CD4-positive, alpha-beta T cell treated with Interleukin-21 for 1 hour (primary cell): ENCODE measurements around the gene FTHL17.
A peak's percentile ranks its signal among the peaks of the same experiment; 100 is the strongest.

Experiments
- DNase-seq: peaks from one replicate; pipeline ENCODE4 v3.0.0-alpha.2; 2020

Gene FTHL17

GRCh38 chrX:31071725-31072124 lies at the start of gene FTHL17:
FTHL17 (minus strand) TSS chrX:31072041; CDS start chrX:31071953, 88 bp downstream.
- DNase-seq = no peak

- DNase-seq = no peak
Measured at GRCh38 chrX:31117266-31117665, 45.4 kb upstream of the FTHL17 start.

GRCh38 chrX:31115398-31115797 lies 43.6 kb upstream of the FTHL17 start:
- DNase-seq = no peak

- DNase-seq = no peak
Measured at GRCh38 chrX:31114858-31115257, 43.0 kb upstream of the FTHL17 start.

GRCh38 chrX:31112226-31112999 lies 40.6 kb upstream of the FTHL17 start:
- DNase-seq = no peak

GRCh38 chrX:31110657-31111056 lies 38.8 kb upstream of the FTHL17 start:
- DNase-seq = no peak

GRCh38 chrX:31099536-31100090 lies 27.8 kb upstream of the FTHL17 start:
- no peak for DNase-seq

- no peak for DNase-seq
Measured at GRCh38 chrX:31098079-31098478, 26.2 kb upstream of the FTHL17 start.

- DNase-seq = no peak
Measured at GRCh38 chrX:31093639-31093975, 21.8 kb upstream of the FTHL17 start.

GRCh38 chrX:31092970-31093638 lies 21.3 kb upstream of the FTHL17 start:
- no peak for DNase-seq

- no peak for DNase-seq
Measured at GRCh38 chrX:31092476-31092875, 20.6 kb upstream of the FTHL17 start.

- DNase-seq = no peak
Measured at GRCh38 chrX:31091819-31092218, 20.0 kb upstream of the FTHL17 start.

- DNase-seq = no peak
Measured at GRCh38 chrX:31074522-31074921, 2.7 kb upstream of the FTHL17 start.

- no peak for DNase-seq
Measured at GRCh38 chrX:31071262-31071661, 579 bp downstream of the FTHL17 start.

- DNase-seq = no peak
Measured at GRCh38 chrX:31070057-31070468, 1.8 kb downstream of the FTHL17 start.

- DNase-seq = no peak
Measured at GRCh38 chrX:31063114-31063513, 8.7 kb downstream of the FTHL17 start.

GRCh38 chrX:31061091-31061490 lies 10.8 kb downstream of the FTHL17 start:
- no peak for DNase-seq

- DNase-seq = no peak
Measured at GRCh38 chrX:31060016-31060415, 11.8 kb downstream of the FTHL17 start.

- DNase-seq = no peak
Measured at GRCh38 chrX:31058284-31058683, 13.6 kb downstream of the FTHL17 start.

GRCh38 chrX:31057691-31058090 lies 14.2 kb downstream of the FTHL17 start:
- no peak for DNase-seq

- no peak for DNase-seq
Measured at GRCh38 chrX:31057291-31057690, 14.6 kb downstream of the FTHL17 start.

GRCh38 chrX:31053621-31054020 lies 18.2 kb downstream of the FTHL17 start:
- DNase-seq = no peak

- DNase-seq = no peak
Measured at GRCh38 chrX:31039327-31039711, 32.5 kb downstream of the FTHL17 start.

GRCh38 chrX:31038575-31039326 lies 33.1 kb downstream of the FTHL17 start:
- peak; percentile 2 for DNase-seq
